Measurements from ENCODE around the gene ZBTB7B. TPM values are rescaled to one million over a fixed set of nuclear protein-coding genes. Genes with fewer than 3 reads are reported as not detected.

ZBTB7B gene
- total and polyA plus RNA-seq, 9 of the 15 experiments (the other 6 are each of a cell fraction or from before 2014, with no cell fraction given), result 0.04 to 46.5 (median 15.2) TPM

GRCh38 chr1:154956544-154956941 is 46.1 kb upstream of the ZBTB7B start:
- H3K27me3 ChIP-seq (ENCODE audit: control insufficient read depth in 2 of 2, insufficient read depth in 2 of 2, low read length in 2 of 2), result no peaks in the 10 kb centered on the region
- H3K9ac ChIP-seq (ENCODE audit: insufficient read depth in 1 of 2, low read depth in 2 of 2, low read length in 2 of 2), result peak overlapping the region; percentile 62 to 85; a peak in 3 of 4 replicates
- ChIA-PET POLR2A (interaction anchor here (0.6 to 4.8 kb wide), 11 partner anchors 10 to 64 kb away, joined by 3 to 20 read pairs (median 4); partner anchors contain the start of genes CKS1B, FLAD1, LENEP and SHC1), CTCF (ENCODE audit: low intra/inter-chr PET ratio) (interaction anchor here (1.0 to 2.4 kb wide), 3 partner anchors 39 to 61 kb away, joined by 3 to 11 read pairs (median 4); no protein-coding TSS in a partner anchor)
- FAIRE-seq (no peak), DNase-seq (ENCODE audit: extremely low read depth in 1 of 4, low spot score in 3 of 4) (no peak), ATAC-seq (no peak; the same call in 2 of the 3 replicates)
- in situ Hi-C loops (cut with MboI), result loop anchor here (5.0 kb wide), 1 partner anchor 106 kb away; the partner anchor contains the start of gene EFNA4
- no TSS peak for BruUV-seq (replicated peaks)
- H3K27ac ChIP-seq (ENCODE audit: extremely low read depth, low read depth, low read length), result peak overlapping the region; percentile 63; the same call in 2 of the 3 replicates
- peaks cover 24% of the 10 kb centered on the region for H3K79me2 ChIP-seq (ENCODE audit: control insufficient read depth, insufficient read depth, low read length)
- peak overlapping the region; percentile 50 for H3K4me3 ChIP-seq
- H3K4me2 ChIP-seq (ENCODE audit: insufficient read depth, low read length), result peak overlapping the region; percentile 90
- H3K36me3 ChIP-seq (ENCODE audit: control insufficient read depth, insufficient read depth, low read length), result peaks cover 22% of the 10 kb centered on the region; the same call in 2 of the 3 replicates
- H3K9me3 ChIP-seq (replicated peaks; ENCODE audit: control insufficient read depth, insufficient read depth, low read depth, low read length), result no peaks in the 10 kb centered on the region
- peaks cover 31 to 46% of the 10 kb centered on the region in 2 experiments for H3K4me1 ChIP-seq (replicated peaks in 1 of 2; ENCODE audit: control insufficient read depth in 2 of 2, insufficient read depth in 2 of 2, low read length in 2 of 2)
- no peaks in the 10 kb centered on the region for H4K20me1 ChIP-seq (replicated peaks; ENCODE audit: control insufficient read depth, insufficient read depth, low read length)
- WGBS (ENCODE audit: insufficient coverage, low coverage, missing lambda C conversion rate), result 20% methylated on average over 6 of the region's 6 CpGs
- peak overlapping the region; percentile 91 for H2AFZ ChIP-seq (ENCODE audit: low read depth, low read length)
- intact Hi-C loops (cut with micrococcal nuclease), result no loop called here
- no peaks in the 10 kb centered on the region for H3K9me1 ChIP-seq (ENCODE audit: control insufficient read depth, insufficient read depth, low read length)
- TF ChIP-seq NCOA2 (IDR thresholded peaks at IDR 0.05; ENCODE audit: partially characterized antibody in 2 of 2) (no peak), NFE2 (IDR thresholded peaks at IDR 0.05; ENCODE audit: low read depth) (no peak), SMARCA4 (IDR thresholded peaks at IDR 0.05) (no peak), EHMT2 (IDR thresholded peaks at IDR 0.05) (no peak), NEUROD1 (IDR thresholded peaks at IDR 0.05; ENCODE audit: borderline replicate concordance, low read depth, low read length, partially characterized antibody) (no peak), MTA2 (IDR thresholded peaks at IDR 0.05; ENCODE audit: low read depth) (no peak), ZNF280A (IDR thresholded peaks at IDR 0.05; ENCODE audit: low read depth, partially characterized antibody) (no peak), ZNF224 (CRISPR knock-in tag; IDR thresholded peaks at IDR 0.05) (no peak), CHD4 (IDR thresholded peaks at IDR 0.05; ENCODE audit: insufficient read depth, insufficient replicate concordance, low read depth, low read length, poor library complexity, severe bottlenecking) (no peak), FOXA1 (IDR thresholded peaks at IDR 0.05; ENCODE audit: borderline replicate concordance) (no peak), ELF2 (CRISPR knock-in tag; IDR thresholded peaks at IDR 0.05) (no peak), SMARCB1 (IDR thresholded peaks at IDR 0.05; ENCODE audit: insufficient read length, low read depth) (no peak), ZFP1 (CRISPR knock-in tag; IDR thresholded peaks at IDR 0.05) (no peak), ZC3H4 (CRISPR knock-in tag; IDR thresholded peaks at IDR 0.05; ENCODE audit: borderline replicate concordance) (no peak), YBX1 (IDR thresholded peaks at IDR 0.05) (no peak), POLR2B (IDR thresholded peaks at IDR 0.05; ENCODE audit: low read depth, partially characterized antibody) (peak; percentile 1), GATAD2A (IDR thresholded peaks at IDR 0.05) (no peak)
- TF ChIP-seq, protein P1, sequence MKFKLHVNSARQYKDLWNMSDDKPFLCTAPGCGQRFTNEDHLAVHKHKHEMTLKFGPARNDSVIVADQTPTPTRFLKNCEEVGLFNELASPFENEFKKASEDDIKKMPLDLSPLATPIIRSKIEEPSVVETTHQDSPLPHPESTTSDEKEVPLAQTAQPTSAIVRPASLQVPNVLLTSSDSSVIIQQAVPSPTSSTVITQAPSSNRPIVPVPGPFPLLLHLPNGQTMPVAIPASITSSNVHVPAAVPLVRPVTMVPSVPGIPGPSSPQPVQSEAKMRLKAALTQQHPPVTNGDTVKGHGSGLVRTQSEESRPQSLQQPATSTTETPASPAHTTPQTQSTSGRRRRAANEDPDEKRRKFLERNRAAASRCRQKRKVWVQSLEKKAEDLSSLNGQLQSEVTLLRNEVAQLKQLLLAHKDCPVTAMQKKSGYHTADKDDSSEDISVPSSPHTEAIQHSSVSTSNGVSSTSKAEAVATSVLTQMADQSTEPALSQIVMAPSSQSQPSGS (CRISPR knock-in tag; IDR thresholded peaks at IDR 0.05), result no peak
- TF ChIP-seq, protein P2, sequence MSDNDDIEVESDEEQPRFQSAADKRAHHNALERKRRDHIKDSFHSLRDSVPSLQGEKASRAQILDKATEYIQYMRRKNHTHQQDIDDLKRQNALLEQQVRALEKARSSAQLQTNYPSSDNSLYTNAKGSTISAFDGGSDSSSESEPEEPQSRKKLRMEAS (CRISPR knock-in tag; IDR thresholded peaks at IDR 0.05), result 0 out of 2 replicates have a peak, but pooled peaks have one; percentile 27
- TF ChIP-seq, protein P3, sequence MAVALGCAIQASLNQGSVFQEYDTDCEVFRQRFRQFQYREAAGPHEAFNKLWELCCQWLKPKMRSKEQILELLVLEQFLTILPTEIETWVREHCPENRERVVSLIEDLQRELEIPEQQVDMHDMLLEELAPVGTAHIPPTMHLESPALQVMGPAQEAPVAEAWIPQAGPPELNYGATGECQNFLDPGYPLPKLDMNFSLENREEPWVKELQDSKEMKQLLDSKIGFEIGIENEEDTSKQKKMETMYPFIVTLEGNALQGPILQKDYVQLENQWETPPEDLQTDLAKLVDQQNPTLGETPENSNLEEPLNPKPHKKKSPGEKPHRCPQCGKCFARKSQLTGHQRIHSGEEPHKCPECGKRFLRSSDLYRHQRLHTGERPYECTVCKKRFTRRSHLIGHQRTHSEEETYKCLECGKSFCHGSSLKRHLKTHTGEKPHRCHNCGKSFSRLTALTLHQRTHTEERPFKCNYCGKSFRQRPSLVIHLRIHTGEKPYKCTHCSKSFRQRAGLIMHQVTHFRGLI (CRISPR knock-in tag; IDR thresholded peaks at IDR 0.05), result no peak

All from K562 (cell line).